ENCODE results near the gene EIF3J. TPM values are rescaled to one million over a fixed set of nuclear protein-coding genes. Genes with fewer than 3 reads are reported as not detected.

EIF3J gene
- polyA plus RNA-seq, 1 of the 3 experiments (the other 2 are of a cell fraction): 23.8 TPM

DNA sequence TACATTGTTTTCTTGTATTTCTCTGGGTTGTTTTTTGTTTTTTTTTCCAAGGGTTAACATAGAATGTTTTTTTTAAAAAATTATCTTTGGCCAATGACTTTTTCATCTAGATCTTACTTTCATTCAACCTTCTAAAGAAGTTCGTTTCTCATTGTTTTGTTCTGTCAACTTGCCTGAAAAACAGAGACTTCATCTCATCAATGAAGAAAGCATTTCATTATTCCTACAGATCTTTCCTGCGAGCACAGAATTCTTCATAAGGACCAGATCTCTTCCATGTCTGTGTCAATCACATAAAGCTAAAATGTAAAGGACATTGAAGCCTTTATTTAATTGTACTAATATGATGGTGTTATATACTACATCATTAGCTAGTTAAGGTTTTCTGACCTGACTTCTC lies 9.7 kb upstream of the EIF3J start:
- POLR2A ChIA-PET: no interaction called here

More for the DNA sequence above, 9.7 kb upstream of the EIF3J start:
- H3K36me3 ChIP-seq (replicated peaks in 1 of 2; ENCODE audit: control insufficient read depth in 1 of 2, insufficient read depth in 2 of 2, low read length in 1 of 2): peaks cover 35 to 39% of the 10 kb centered on the region in 2 experiments
- WGBS (ENCODE audit: low lambda C conversion rate): 97% methylated on average over 2 of the region's 2 CpGs
- no peak for DNase-seq
- H3K9me2 ChIP-seq: no peaks in the 10 kb centered on the region
- peaks cover 5% of the 10 kb centered on the region; the same call in 1 of the 2 replicates for H3K79me2 ChIP-seq (ENCODE audit: insufficient read depth)
- no peaks in the 10 kb centered on the region for H4K20me1 ChIP-seq (ENCODE audit: insufficient read depth)
- no peaks in the 10 kb centered on the region for H3K27me3 ChIP-seq (ENCODE audit: insufficient read depth)
- no peak overlapping the region for H3K27ac ChIP-seq (ENCODE audit: low read depth in 2 of 2, low read length in 1 of 2)
- H3F3A ChIP-seq (replicated peaks; ENCODE audit: insufficient read depth): peaks cover 23% of the 10 kb centered on the region
- H3K4me2 ChIP-seq: no peak overlapping the region
- CTCF ChIA-PET: interaction anchor here (1.7 kb wide), 1 partner anchor 623 kb away, joined by 4 read pairs; no protein-coding TSS in a partner anchor
- no peaks in the 10 kb centered on the region for H3K9me3 ChIP-seq
- no peak overlapping the region for H3K9ac ChIP-seq
- no peak overlapping the region for H3K4me3 ChIP-seq (ENCODE audit: low read depth in 2 of 2, low read length in 1 of 2)
- no peaks in the 10 kb centered on the region for H3K4me1 ChIP-seq (ENCODE audit: control insufficient read depth in 1 of 2, insufficient read depth in 2 of 2, low read depth in 1 of 2, low read length in 1 of 2)
- H2AFZ ChIP-seq (ENCODE audit: low read depth): no peak overlapping the region
- TF ChIP-seq, protein P1, sequence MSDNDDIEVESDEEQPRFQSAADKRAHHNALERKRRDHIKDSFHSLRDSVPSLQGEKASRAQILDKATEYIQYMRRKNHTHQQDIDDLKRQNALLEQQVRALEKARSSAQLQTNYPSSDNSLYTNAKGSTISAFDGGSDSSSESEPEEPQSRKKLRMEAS (IDR thresholded peaks at IDR 0.05; ENCODE audit: low read depth): no peak
- no peak for TF ChIP-seq MXI1 (IDR thresholded peaks at IDR 0.05; ENCODE audit: low read depth, low read length)
- TF ChIP-seq GABPA (IDR thresholded peaks at IDR 0.05; ENCODE audit: low read depth): no peak
- TF ChIP-seq EP300 (IDR thresholded peaks at IDR 0.05; ENCODE audit: borderline replicate concordance in 1 of 2, low read depth in 1 of 2, low read length in 1 of 2): no peak
- no peak for TF ChIP-seq CHD2 (IDR thresholded peaks at IDR 0.05; ENCODE audit: low read length, partially characterized antibody)
- TF ChIP-seq, protein P2, sequence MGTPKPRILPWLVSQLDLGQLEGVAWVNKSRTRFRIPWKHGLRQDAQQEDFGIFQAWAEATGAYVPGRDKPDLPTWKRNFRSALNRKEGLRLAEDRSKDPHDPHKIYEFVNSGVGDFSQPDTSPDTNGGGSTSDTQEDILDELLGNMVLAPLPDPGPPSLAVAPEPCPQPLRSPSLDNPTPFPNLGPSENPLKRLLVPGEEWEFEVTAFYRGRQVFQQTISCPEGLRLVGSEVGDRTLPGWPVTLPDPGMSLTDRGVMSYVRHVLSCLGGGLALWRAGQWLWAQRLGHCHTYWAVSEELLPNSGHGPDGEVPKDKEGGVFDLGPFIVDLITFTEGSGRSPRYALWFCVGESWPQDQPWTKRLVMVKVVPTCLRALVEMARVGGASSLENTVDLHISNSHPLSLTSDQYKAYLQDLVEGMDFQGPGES (IDR thresholded peaks at IDR 0.05; ENCODE audit: low read depth, low read length): no peak
- no peak for TF ChIP-seq NRF1 (IDR thresholded peaks at IDR 0.05; ENCODE audit: low read depth, low read length)
- TF ChIP-seq POLR2AphosphoS5 (IDR thresholded peaks at IDR 0.05; ENCODE audit: low read depth, low read length): no peak
- no peak for TF ChIP-seq RAD21 (IDR thresholded peaks at IDR 0.05; ENCODE audit: low read length)
- no peak for TF ChIP-seq YY1 (IDR thresholded peaks at IDR 0.05; ENCODE audit: low read depth)
- no peak for TF ChIP-seq SIN3A (IDR thresholded peaks at IDR 0.05; ENCODE audit: borderline replicate concordance, low read depth, low read length)
- TF ChIP-seq GATA2 (CRISPR knock-in tag; IDR thresholded peaks at IDR 0.05): no peak
- no peak for TF ChIP-seq TCF12 (IDR thresholded peaks at IDR 0.05)
- TF ChIP-seq, protein P3, sequence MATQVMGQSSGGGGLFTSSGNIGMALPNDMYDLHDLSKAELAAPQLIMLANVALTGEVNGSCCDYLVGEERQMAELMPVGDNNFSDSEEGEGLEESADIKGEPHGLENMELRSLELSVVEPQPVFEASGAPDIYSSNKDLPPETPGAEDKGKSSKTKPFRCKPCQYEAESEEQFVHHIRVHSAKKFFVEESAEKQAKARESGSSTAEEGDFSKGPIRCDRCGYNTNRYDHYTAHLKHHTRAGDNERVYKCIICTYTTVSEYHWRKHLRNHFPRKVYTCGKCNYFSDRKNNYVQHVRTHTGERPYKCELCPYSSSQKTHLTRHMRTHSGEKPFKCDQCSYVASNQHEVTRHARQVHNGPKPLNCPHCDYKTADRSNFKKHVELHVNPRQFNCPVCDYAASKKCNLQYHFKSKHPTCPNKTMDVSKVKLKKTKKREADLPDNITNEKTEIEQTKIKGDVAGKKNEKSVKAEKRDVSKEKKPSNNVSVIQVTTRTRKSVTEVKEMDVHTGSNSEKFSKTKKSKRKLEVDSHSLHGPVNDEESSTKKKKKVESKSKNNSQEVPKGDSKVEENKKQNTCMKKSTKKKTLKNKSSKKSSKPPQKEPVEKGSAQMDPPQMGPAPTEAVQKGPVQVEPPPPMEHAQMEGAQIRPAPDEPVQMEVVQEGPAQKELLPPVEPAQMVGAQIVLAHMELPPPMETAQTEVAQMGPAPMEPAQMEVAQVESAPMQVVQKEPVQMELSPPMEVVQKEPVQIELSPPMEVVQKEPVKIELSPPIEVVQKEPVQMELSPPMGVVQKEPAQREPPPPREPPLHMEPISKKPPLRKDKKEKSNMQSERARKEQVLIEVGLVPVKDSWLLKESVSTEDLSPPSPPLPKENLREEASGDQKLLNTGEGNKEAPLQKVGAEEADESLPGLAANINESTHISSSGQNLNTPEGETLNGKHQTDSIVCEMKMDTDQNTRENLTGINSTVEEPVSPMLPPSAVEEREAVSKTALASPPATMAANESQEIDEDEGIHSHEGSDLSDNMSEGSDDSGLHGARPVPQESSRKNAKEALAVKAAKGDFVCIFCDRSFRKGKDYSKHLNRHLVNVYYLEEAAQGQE (IDR thresholded peaks at IDR 0.05; ENCODE audit: low read depth, low read length): no peak
- TF ChIP-seq, protein P4, sequence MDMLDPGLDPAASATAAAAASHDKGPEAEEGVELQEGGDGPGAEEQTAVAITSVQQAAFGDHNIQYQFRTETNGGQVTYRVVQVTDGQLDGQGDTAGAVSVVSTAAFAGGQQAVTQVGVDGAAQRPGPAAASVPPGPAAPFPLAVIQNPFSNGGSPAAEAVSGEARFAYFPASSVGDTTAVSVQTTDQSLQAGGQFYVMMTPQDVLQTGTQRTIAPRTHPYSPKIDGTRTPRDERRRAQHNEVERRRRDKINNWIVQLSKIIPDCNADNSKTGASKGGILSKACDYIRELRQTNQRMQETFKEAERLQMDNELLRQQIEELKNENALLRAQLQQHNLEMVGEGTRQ (IDR thresholded peaks at IDR 0.05; ENCODE audit: borderline replicate concordance, low read depth, low read length): no peak
- TF ChIP-seq TAF1 (IDR thresholded peaks at IDR 0.05; ENCODE audit: borderline replicate concordance, low read depth, low read length): no peak
- no peak for TF ChIP-seq FOXJ3 (CRISPR knock-in tag; IDR thresholded peaks at IDR 0.05)
- no peak for TF ChIP-seq MEF2A (IDR thresholded peaks at IDR 0.05; ENCODE audit: borderline replicate concordance, low read depth)

Data from SK-N-SH (cell line).